Caco-2 (cell line): Measurements from ENCODE around the gene MMP8. TPM values are rescaled to one million over a fixed set of nuclear protein-coding genes. Genes with fewer than 3 reads are reported as not detected.
"Not testable (repeated sequence)": the region's sequence is repeated elsewhere in the genome, so short reads cannot be mapped to it uniquely, and the experiment has no call there.

Experiments
- BruUV-seq: library from RNA; stranded (reverse); fragments of 400-500 nt; replicated peaks from 2 replicates; lab custom pipeline; 2021; lab: Mats Ljungman, UMichigan
- CTCF ChIA-PET: fragments of 300-600 bp; sonication (Branson Sonifier 250); formaldehyde crosslinking; loops from one replicate; lab custom pipeline; 2022; ENCODE audit warnings: antibody characterized with exemption; lab: Charles Lee
- POLR2A ChIA-PET: fragments of 300-600 bp; sonication (Branson Sonifier 250); formaldehyde crosslinking; loops from one replicate; lab custom pipeline; 2022; ENCODE audit warnings: antibody characterized with exemption; lab: Charles Lee
- DNase-seq, 2 experiments: peaks; one replicate each; pipeline versions ENCODE4 v3.0.0 to v3.0.0-alpha.2; 2020 to 2022
- H3K27me3 ChIP-seq: replicated peaks from 2 replicates; pipeline ENCODE4 v1.6.0; 2011; ENCODE audit warnings: low read length; ENCODE audit not compliant: control insufficient read depth, insufficient read depth
- H3K36me3 ChIP-seq: 2 replicates; pipeline ENCODE4 v1.5.1; 2011; ENCODE audit warnings: low read length; ENCODE audit not compliant: control insufficient read depth, insufficient read depth
- H3K4me1 ChIP-seq: fragments of 250-450 bp; sonication (Bioruptor Pico); 2 replicates; pipeline ENCODE4 v1.5.1; 2020; ENCODE audit warnings: mild to moderate bottlenecking
- H3K4me3 ChIP-seq: 2 replicates; pipeline ENCODE4 v1.5.1; 2011; ENCODE audit warnings: low read depth, mild to moderate bottlenecking, control low read depth, low read length
- H3K9me3 ChIP-seq: fragments of 250-450 bp; sonication (Bioruptor Pico); 2 replicates; pipeline ENCODE4 v1.5.1; 2020; ENCODE audit warnings: mild to moderate bottlenecking, moderate library complexity
- H3K27ac Mint-ChIP-seq: one replicate; pipeline ENCODE4 v1.8.0; 2022; ENCODE audit warnings: mixed read lengths; ENCODE audit not compliant: unreplicated experiment
- H3K27me3 Mint-ChIP-seq: one replicate; pipeline ENCODE4 v1.8.0; 2022; ENCODE audit warnings: mixed read lengths; ENCODE audit not compliant: insufficient read depth, unreplicated experiment
- H3K36me3 Mint-ChIP-seq: one replicate; pipeline ENCODE4 v1.8.0; 2022; ENCODE audit warnings: mild to moderate bottlenecking, mixed read lengths; ENCODE audit not compliant: insufficient read depth, unreplicated experiment
- H3K4me1 Mint-ChIP-seq: one replicate; pipeline ENCODE4 v1.8.0; 2022; ENCODE audit warnings: low read depth, mixed read lengths; ENCODE audit not compliant: unreplicated experiment
- H3K4me3 Mint-ChIP-seq: one replicate; pipeline ENCODE4 v1.8.0; 2022; ENCODE audit warnings: mild to moderate bottlenecking, moderate library complexity, mixed read lengths; ENCODE audit not compliant: unreplicated experiment
- H3K9me3 Mint-ChIP-seq: one replicate; pipeline ENCODE4 v1.8.0; 2022; ENCODE audit warnings: mixed read lengths; ENCODE audit not compliant: unreplicated experiment
- intact Hi-C: fragments of 100-400 bp; cut with micrococcal nuclease; formaldehyde crosslinking; loops from one replicate; pipeline ENCODE4 v1.10.0; 2022; ENCODE audit not compliant: unreplicated experiment
- total RNA-seq: library from RNA; stranded (reverse); gene quantifications from 2 replicates; pipeline ENCODE4 v1.2.3, GENCODE V29; 2022
- TF ChIP-seq, protein P1 (sequence below), 2 experiments: fragments of 200-600 bp in 1 of 2; IDR thresholded peaks; 1 replicate in 1 of 2; 2 replicates in 1 of 2; pipeline versions ENCODE4 v1.5.1 to v1.8.0; 2011 to 2022; ENCODE audit warnings: antibody characterized with exemption in 1 of 2, control low read depth in 1 of 2, inconsistent platforms in 1 of 2, low read depth in 1 of 2, low read length in 1 of 2, mild to moderate bottlenecking in 1 of 2, moderate library complexity in 1 of 2; ENCODE audit not compliant: insufficient read depth in 1 of 2, severe bottlenecking in 1 of 2, unreplicated experiment in 1 of 2

Gene MMP8
- total RNA-seq, 1 experiment from 2014 or later, result not detected

DNA sequence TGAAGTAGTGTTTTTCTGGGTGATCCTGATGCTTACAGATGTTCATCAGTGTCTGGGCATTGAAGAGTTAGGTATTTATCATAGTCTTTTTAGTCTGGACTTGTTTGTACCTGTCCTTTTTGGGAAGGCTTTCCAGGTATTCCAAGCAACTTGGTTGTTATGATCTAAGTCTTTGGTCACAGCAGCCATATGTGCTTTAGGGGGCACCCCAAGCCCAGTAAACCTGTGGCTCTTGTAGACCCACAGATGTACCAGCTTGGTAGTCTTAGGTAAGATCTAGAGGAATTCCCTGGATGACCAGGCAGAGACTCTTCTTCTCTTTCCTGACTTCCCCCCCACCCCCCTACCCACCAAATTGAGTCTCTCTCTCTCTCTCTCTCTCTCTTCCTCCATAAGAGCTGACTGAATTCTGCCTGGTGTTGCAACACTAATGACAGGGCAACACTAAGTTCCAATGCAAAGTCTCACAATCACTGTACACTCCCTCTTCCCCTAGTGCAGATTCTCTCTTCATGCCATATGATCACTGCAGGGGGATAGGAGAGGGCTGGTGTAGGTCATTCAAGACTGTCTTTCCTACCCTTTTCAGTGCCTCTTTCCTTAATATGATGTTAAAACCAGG is 24.5 kb upstream of the MMP8 start:
- TF ChIP-seq, protein P1, sequence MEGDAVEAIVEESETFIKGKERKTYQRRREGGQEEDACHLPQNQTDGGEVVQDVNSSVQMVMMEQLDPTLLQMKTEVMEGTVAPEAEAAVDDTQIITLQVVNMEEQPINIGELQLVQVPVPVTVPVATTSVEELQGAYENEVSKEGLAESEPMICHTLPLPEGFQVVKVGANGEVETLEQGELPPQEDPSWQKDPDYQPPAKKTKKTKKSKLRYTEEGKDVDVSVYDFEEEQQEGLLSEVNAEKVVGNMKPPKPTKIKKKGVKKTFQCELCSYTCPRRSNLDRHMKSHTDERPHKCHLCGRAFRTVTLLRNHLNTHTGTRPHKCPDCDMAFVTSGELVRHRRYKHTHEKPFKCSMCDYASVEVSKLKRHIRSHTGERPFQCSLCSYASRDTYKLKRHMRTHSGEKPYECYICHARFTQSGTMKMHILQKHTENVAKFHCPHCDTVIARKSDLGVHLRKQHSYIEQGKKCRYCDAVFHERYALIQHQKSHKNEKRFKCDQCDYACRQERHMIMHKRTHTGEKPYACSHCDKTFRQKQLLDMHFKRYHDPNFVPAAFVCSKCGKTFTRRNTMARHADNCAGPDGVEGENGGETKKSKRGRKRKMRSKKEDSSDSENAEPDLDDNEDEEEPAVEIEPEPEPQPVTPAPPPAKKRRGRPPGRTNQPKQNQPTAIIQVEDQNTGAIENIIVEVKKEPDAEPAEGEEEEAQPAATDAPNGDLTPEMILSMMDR (IDR thresholded peaks at IDR 0.05; ENCODE audit: insufficient read depth in 1 of 2, low read depth in 1 of 2, low read length in 1 of 2, severe bottlenecking in 1 of 2, unreplicated experiment in 1 of 2), result no peak
- no peak overlapping the region for H3K4me3 ChIP-seq
- no peaks in the 10 kb centered on the region for H3K36me3 ChIP-seq
- no TSS peak for BruUV-seq
- DNase-seq, result no peak
- ChIA-PET POLR2A (no interaction called here), CTCF (no interaction called here)
- H3K9me3 ChIP-seq, result no peaks in the 10 kb centered on the region
- intact Hi-C loops, result no loop called here
- H3K4me1 Mint-ChIP-seq, result peaks cover 8% of the 10 kb centered on the region
- H3K4me1 ChIP-seq, result no peaks in the 10 kb centered on the region
- H3K27me3 ChIP-seq, result no peaks in the 10 kb centered on the region
- no peak overlapping the region for H3K27ac Mint-ChIP-seq
- H3K36me3 Mint-ChIP-seq, result peaks cover 10% of the 10 kb centered on the region
- peaks cover 31% of the 10 kb centered on the region for H3K9me3 Mint-ChIP-seq
- H3K27me3 Mint-ChIP-seq, result no peaks in the 10 kb centered on the region
- no peak overlapping the region for H3K4me3 Mint-ChIP-seq

DNA sequence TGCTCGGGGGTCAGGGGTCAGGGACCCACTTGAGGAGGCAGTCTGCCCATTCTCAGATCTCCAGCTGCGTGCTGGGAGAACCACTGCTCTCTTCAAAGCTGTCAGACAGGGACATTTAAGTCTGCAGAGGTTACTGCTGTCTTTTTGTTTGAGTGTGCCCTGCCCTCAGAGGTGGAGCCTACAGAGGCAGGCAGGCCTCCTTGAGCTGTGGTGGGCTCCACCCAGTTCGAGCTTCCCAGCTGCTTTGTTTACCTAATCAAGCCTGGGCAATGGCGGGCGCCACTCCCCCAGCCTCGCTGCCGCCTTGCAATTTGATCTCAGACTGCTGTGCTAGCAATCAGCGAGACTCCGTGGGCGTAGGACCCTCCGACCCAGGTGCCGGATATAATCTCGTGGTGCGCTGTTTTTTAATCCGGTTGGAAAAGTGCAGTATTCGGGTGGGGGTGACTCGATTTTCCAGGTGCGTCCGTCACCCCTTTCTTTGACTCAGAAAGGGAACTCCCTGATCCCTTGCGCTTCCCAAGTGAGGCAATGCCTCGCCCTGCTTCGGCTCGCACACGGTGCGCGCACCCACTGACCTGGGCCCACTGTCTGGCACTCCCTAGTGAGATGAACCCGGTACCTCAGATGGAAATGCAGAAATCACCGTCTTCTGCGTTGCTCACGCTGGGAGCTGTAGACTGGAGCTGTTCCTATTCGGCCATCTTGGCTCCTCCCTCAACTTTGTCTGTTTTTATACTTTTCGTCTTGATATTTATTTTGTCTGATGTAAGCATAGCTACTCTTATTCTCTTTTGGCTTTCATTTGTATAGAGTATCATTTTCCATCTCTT is 22.2 kb upstream of the MMP8 start:
- peak overlapping the region; percentile 89 for H3K27ac Mint-ChIP-seq
- intact Hi-C loops, result loop anchor here (2.0 kb wide), 1 partner anchor 14 kb away; no protein-coding TSS in a partner anchor
- H3K36me3 Mint-ChIP-seq, H3K27me3 Mint-ChIP-seq, H3K36me3 ChIP-seq, H3K4me1 ChIP-seq, CTCF ChIA-PET, H3K9me3 ChIP-seq, H3K4me1 Mint-ChIP-seq, H3K27me3 ChIP-seq, POLR2A ChIA-PET: not testable (repeated sequence)
- peak; percentile 62 to 74 for DNase-seq
- H3K4me3 Mint-ChIP-seq, result peak overlapping the region; percentile 74
- H3K4me3 ChIP-seq, result peak overlapping the region; percentile 46
- peaks cover 34% of the 10 kb centered on the region for H3K9me3 Mint-ChIP-seq
- TSS peak; percentile 33 for BruUV-seq

DNA sequence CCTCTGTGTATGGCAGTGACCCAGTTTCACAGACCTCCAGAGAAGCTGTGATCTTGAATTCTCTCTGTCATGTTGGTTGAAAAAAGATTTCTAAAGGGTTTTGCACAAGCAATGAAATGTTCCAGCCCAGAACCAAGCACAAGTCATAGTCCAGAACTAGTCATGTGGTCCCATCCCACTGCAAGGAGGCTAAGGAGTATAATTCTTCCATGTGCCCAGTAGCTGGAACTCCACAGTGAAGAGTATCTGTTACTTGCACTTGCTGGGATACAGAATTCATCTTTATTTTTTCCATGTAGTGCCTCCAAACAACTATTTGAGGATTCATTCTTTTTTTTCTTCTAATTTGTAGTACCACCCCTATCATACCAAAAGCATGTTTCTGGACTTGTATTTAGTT is 9.9 kb upstream of the MMP8 start:
- ChIA-PET CTCF (interaction anchor here (1.2 kb wide), 1 partner anchor 197 kb away, joined by 3 read pairs; no protein-coding TSS in a partner anchor), POLR2A (no interaction called here)
- peak in 1 of 2 experiments; percentile 22 for DNase-seq
- no peaks in the 10 kb centered on the region for H3K4me1 Mint-ChIP-seq
- no peaks in the 10 kb centered on the region for H3K9me3 ChIP-seq
- H3K4me3 ChIP-seq, result no peak overlapping the region
- no TSS peak for BruUV-seq
- H3K36me3 Mint-ChIP-seq, result no peaks in the 10 kb centered on the region
- no peaks in the 10 kb centered on the region for H3K4me1 ChIP-seq
- peaks cover 2% of the 10 kb centered on the region for H3K27me3 Mint-ChIP-seq
- TF ChIP-seq, protein P1 (IDR thresholded peaks at IDR 0.05; ENCODE audit: insufficient read depth in 1 of 2, low read depth in 1 of 2, low read length in 1 of 2, severe bottlenecking in 1 of 2, unreplicated experiment in 1 of 2), result peak in 1 of 2 experiments; percentile 18
- no peak overlapping the region for H3K27ac Mint-ChIP-seq
- intact Hi-C loops, result loop anchor here (5.0 kb wide), 1 partner anchor 158 kb away; no protein-coding TSS in a partner anchor
- H3K9me3 Mint-ChIP-seq, result peaks cover 16% of the 10 kb centered on the region
- no peaks in the 10 kb centered on the region for H3K36me3 ChIP-seq
- H3K27me3 ChIP-seq, result no peaks in the 10 kb centered on the region
- H3K4me3 Mint-ChIP-seq, result no peak overlapping the region
